ENCODE results near the gene PRKCA. TPM values are rescaled to one million over a fixed set of nuclear protein-coding genes. Genes with fewer than 3 reads are reported as not detected.
A peak's percentile ranks its signal among the peaks of the same experiment; 100 is the strongest.

Gene PRKCA
- total and polyA plus RNA-seq, 9 of the 15 experiments (the other 6 are each of a cell fraction or from before 2014, with no cell fraction given): 3.2 to 33.0 (median 17.8) TPM

- peak in 1 of 3 experiments; percentile 39; a peak in 1 of 6 replicates for TF ChIP-seq ZBTB11 (CRISPR knock-in tag; IDR thresholded peaks at IDR 0.05)
- TF ChIP-seq ZNF184 (CRISPR knock-in tag; IDR thresholded peaks at IDR 0.05): no peak
- TF ChIP-seq PML (IDR thresholded peaks at IDR 0.05; ENCODE audit: low read length): no peak
- TF ChIP-seq HMGN3 (IDR thresholded peaks at IDR 0.05; ENCODE audit: borderline replicate concordance, extremely low read depth, insufficient read length, low read depth, low read length): no peak
- no peak for TF ChIP-seq MGA (IDR thresholded peaks at IDR 0.05)
- no peak for TF ChIP-seq ZNF778 (CRISPR knock-in tag; IDR thresholded peaks at IDR 0.05)
- no peak for TF ChIP-seq ZHX1 (conservative IDR thresholded peaks at IDR 0.05; ENCODE audit: low read length)
Observed at GRCh38 chr17:66466106-66466820, 163.8 kb downstream of the PRKCA start (continued).

Measured in K562 (cell line).